ENCODE results near the gene CDCP1. TPM values are rescaled to one million over a fixed set of nuclear protein-coding genes. Genes with fewer than 3 reads are reported as not detected.
A peak's percentile ranks its signal among the peaks of the same experiment; 100 is the strongest.

Gene CDCP1
- total RNA-seq, result 10 to 100 TPM in 2 of 5 donors, 1 to 10 TPM in 3; 4.1 to 24.5 (median 8.4) TPM
- 1 to 10 TPM; 4.1 to 9.9 (median 7.8) TPM for polyA plus RNA-seq
- long read RNA-seq, donor 1, result 0 reads
- long read RNA-seq, donor 2, full-length matches to known transcripts, result 2 of 2 reads
- long read RNA-seq, donor 2, partial matches to known transcripts, result 0 of 2 reads
- long read RNA-seq, donor 2, other reads (novel, unspliced or antisense), result 0 of 2 reads
- long read RNA-seq, donor 3, result 0 reads
- long read RNA-seq, donor 4, result 0 reads
- long read RNA-seq, donor 5, full-length matches to known transcripts, result 1 of 1 reads
- long read RNA-seq, donor 5, partial matches to known transcripts, result 0 of 1 reads
- long read RNA-seq, donor 5, other reads (novel, unspliced or antisense), result 0 of 1 reads
- long read RNA-seq, donor 6, result 0 reads
- long read RNA-seq, donor 7, partial matches to known transcripts, result 0 of 1 reads
- long read RNA-seq, donor 7, other reads (novel, unspliced or antisense), result 0 of 1 reads
- long read RNA-seq, donor 8, full-length matches to known transcripts, result 1 of 1 reads
- long read RNA-seq, donor 8, partial matches to known transcripts, result 0 of 1 reads
- long read RNA-seq, donor 8, other reads (novel, unspliced or antisense), result 0 of 1 reads
- long read RNA-seq, donor 9, result 0 reads
- long read RNA-seq, donor 10, result 0 reads

- peaks cover 0 to 3% (median 1%) of the 10 kb centered on the region in 4 donors for H3K9me3 ChIP-seq
- intact Hi-C loops (cut with DNase I; ENCODE audit: low total_unique reads), result no loop called here
- DNase-seq, result peak; percentile 69 to 82
Observed at GRCh38 chr3:45145681-45146614, at the start of gene CDCP1. TSS of gene CDCP1 (minus strand) at chr3:45146378. CDS start at chr3:45146287, 91 bp downstream.

GRCh38 chr3:45194791-45195190 is 48.6 kb upstream of the CDCP1 start:
- Histone ChIP-seq H3K36me3 (no peaks in the 10 kb centered on the region), H3K4me1 (peaks cover 10 to 24% (median 14%) of the 10 kb centered on the region in 4 donors), H3K27ac (no peak overlapping the region), H3K9me3 (no peaks in the 10 kb centered on the region), H3K27me3 (no peaks in the 10 kb centered on the region), H3K4me3 (no peak overlapping the region)
- WGBS, 5 donors, result 92 to 96% (median 93%) methylated on average over 5 of the region's 5 CpGs
- intact Hi-C loops (cut with DNase I; ENCODE audit: low total_unique reads), result no loop called here
- DNase-seq, result no peak
- no peak for TF ChIP-seq EP300 (IDR thresholded peaks at IDR 0.05)
- TF ChIP-seq POLR2AphosphoS5 (IDR thresholded peaks at IDR 0.05), result no peak
- TF ChIP-seq POLR2A (IDR thresholded peaks at IDR 0.05), result no peak
- TF ChIP-seq CTCF (IDR thresholded peaks at IDR 0.05), result no peak

More at GRCh38 chr3:45145681-45146614, at the start of gene CDCP1:
- H3K27me3 ChIP-seq, result peaks cover 0 to 27% (median 10%) of the 10 kb centered on the region in 3 donors
- H3K4me3 ChIP-seq, result peak within 1 kb of the TSS; percentile 53 to 76 (median 59)
- peak within 1 kb of the TSS; percentile 84 to 95 (median 87) for H3K27ac ChIP-seq
- peaks cover 4 to 26% (median 21%) of the 10 kb centered on the region in 4 donors for H3K4me1 ChIP-seq
- H3K36me3 ChIP-seq, result no peaks in the 10 kb centered on the region
- TF ChIP-seq POLR2AphosphoS5 (IDR thresholded peaks at IDR 0.05) (peak in 2 of 3 donors; percentile 70 to 85), CTCF (IDR thresholded peaks at IDR 0.05) (no peak), POLR2A (IDR thresholded peaks at IDR 0.05) (peak in 1 of 4 donors; percentile 69), EP300 (IDR thresholded peaks at IDR 0.05) (no peak)
- 1 to 3% (median 2%) methylated on average over 35 to 92 of the region's 92 CpGs for WGBS, 5 donors

- H3K36me3 ChIP-seq, result no peaks in the 10 kb centered on the region
Observed at GRCh38 chr3:45191924-45192417, 45.8 kb upstream of the CDCP1 start.

More at GRCh38 chr3:45191924-45192417, 45.8 kb upstream of the CDCP1 start:
- H3K9me3 ChIP-seq, result no peaks in the 10 kb centered on the region
- intact Hi-C loops (cut with DNase I; ENCODE audit: low total_unique reads), result no loop called here
- 24 to 46% (median 34%) methylated on average over 3 of the region's 3 CpGs for WGBS, 5 donors
- peak overlapping the region in 3 of 5 donors; percentile 2 to 54 (median 38) for H3K27ac ChIP-seq
- H3K4me1 ChIP-seq, result peaks cover 8 to 14% (median 11%) of the 10 kb centered on the region in 4 donors
- no peaks in the 10 kb centered on the region for H3K27me3 ChIP-seq
- no peak for TF ChIP-seq EP300 (IDR thresholded peaks at IDR 0.05)
- no peak for TF ChIP-seq CTCF (IDR thresholded peaks at IDR 0.05)
- no peak for TF ChIP-seq POLR2AphosphoS5 (IDR thresholded peaks at IDR 0.05)
- no peak for TF ChIP-seq POLR2A (IDR thresholded peaks at IDR 0.05)
- no peak overlapping the region for H3K4me3 ChIP-seq
- DNase-seq, result no peak

Measured in stomach (tissue), 19 donors.